ENCODE results near the gene PLA2G12A. TPM values are rescaled to one million over a fixed set of nuclear protein-coding genes. Genes with fewer than 3 reads are reported as not detected.

Gene PLA2G12A
- total RNA-seq, 1 experiment from 2014 or later, result 45.0 TPM

GRCh38 chr4:109750652-109751244 is 20.9 kb upstream of the PLA2G12A start:
- CTCF ChIA-PET, result interaction anchor here (0.6 kb wide), 1 partner anchor 311 kb away, joined by 5 read pairs; no protein-coding TSS in a partner anchor
- H3K4me3 Mint-ChIP-seq (ENCODE audit: low read depth, unreplicated experiment), result no peak overlapping the region

GRCh38 chr4:109749388-109750082 is 19.7 kb upstream of the PLA2G12A start:
- H3K4me3 Mint-ChIP-seq (ENCODE audit: low read depth, unreplicated experiment), result no peak overlapping the region
- no peak for DNase-seq
- peaks cover 5% of the 10 kb centered on the region for H3K36me3 Mint-ChIP-seq (ENCODE audit: insufficient read depth, unreplicated experiment)
- no peak overlapping the region for H3K27ac Mint-ChIP-seq (ENCODE audit: unreplicated experiment)
- H3K9me3 Mint-ChIP-seq (ENCODE audit: low read depth, unreplicated experiment), result no peaks in the 10 kb centered on the region
- H3K4me1 Mint-ChIP-seq (ENCODE audit: low read depth, unreplicated experiment), result no peaks in the 10 kb centered on the region
- CTCF ChIA-PET, result no interaction called here
- intact Hi-C loops (cut with micrococcal nuclease; ENCODE audit: unreplicated experiment), result no loop called here
- BruUV-seq (replicated peaks), result no TSS peak
- H3K27me3 Mint-ChIP-seq (ENCODE audit: unreplicated experiment), result no peaks in the 10 kb centered on the region
- no peak for TF ChIP-seq CTCF (IDR thresholded peaks at IDR 0.05; ENCODE audit: unreplicated experiment)

More at GRCh38 chr4:109750652-109751244, 20.9 kb upstream of the PLA2G12A start:
- intact Hi-C loops (cut with micrococcal nuclease; ENCODE audit: unreplicated experiment), result no loop called here
- no peak for TF ChIP-seq CTCF (IDR thresholded peaks at IDR 0.05; ENCODE audit: unreplicated experiment)
- no peaks in the 10 kb centered on the region for H3K27me3 Mint-ChIP-seq (ENCODE audit: unreplicated experiment)
- no peaks in the 10 kb centered on the region for H3K9me3 Mint-ChIP-seq (ENCODE audit: low read depth, unreplicated experiment)
- no peaks in the 10 kb centered on the region for H3K4me1 Mint-ChIP-seq (ENCODE audit: low read depth, unreplicated experiment)
- H3K27ac Mint-ChIP-seq (ENCODE audit: unreplicated experiment), result no peak overlapping the region
- no peak for DNase-seq
- peaks cover 5% of the 10 kb centered on the region for H3K36me3 Mint-ChIP-seq (ENCODE audit: insufficient read depth, unreplicated experiment)
- no TSS peak for BruUV-seq (replicated peaks)

DNA sequence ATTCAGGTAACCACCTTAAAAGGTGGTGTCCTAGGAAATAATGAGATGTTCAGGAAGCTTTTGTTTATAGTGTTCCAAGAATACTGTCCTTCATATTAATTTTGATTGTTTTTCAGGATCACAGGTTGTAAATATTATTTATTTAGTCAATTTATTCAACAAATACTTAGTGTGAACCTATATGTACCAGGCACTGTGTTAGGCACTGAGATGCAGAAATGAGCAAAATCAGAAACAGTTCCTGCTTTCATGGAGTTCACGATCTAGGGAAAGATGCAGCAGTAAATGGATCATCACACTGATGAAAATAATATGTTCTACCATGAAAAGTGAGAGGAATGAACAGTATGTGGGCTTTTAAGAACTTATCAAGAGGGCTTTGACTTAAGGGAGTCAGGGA is 18.2 kb upstream of the PLA2G12A start:
- BruUV-seq (replicated peaks), result no TSS peak
- Mint-ChIP-seq H3K9me3 (ENCODE audit: low read depth, unreplicated experiment) (no peaks in the 10 kb centered on the region), H3K27ac (ENCODE audit: unreplicated experiment) (no peak overlapping the region), H3K27me3 (ENCODE audit: unreplicated experiment) (no peaks in the 10 kb centered on the region), H3K4me1 (ENCODE audit: low read depth, unreplicated experiment) (no peaks in the 10 kb centered on the region), H3K4me3 (ENCODE audit: low read depth, unreplicated experiment) (no peak overlapping the region), H3K36me3 (ENCODE audit: insufficient read depth, unreplicated experiment) (no peaks in the 10 kb centered on the region)
- CTCF ChIA-PET, result no interaction called here
- no peak for TF ChIP-seq CTCF (IDR thresholded peaks at IDR 0.05; ENCODE audit: unreplicated experiment)
- intact Hi-C loops (cut with micrococcal nuclease; ENCODE audit: unreplicated experiment), result no loop called here
- DNase-seq, result no peak

DNA sequence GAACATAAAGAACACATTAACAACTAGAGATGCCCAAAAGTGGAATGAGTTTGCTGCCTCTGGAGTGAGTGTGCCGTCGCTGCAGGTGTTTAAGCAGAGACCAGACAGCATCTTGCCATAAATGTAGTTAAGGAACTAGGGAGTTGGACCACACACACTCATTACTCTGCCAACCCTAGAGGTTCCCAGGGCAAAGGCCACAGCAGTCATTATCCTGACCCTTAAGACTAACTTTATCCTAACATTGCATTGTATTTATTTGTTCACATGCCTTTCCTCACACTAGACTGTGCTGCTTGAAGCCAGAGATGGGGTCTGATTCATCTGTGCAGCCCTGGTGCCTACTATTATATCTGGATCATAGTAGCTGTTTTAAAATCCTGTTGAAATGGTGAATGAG is 16.9 kb upstream of the PLA2G12A start:
- H3K4me1 Mint-ChIP-seq (ENCODE audit: low read depth, unreplicated experiment), result no peaks in the 10 kb centered on the region
- H3K36me3 Mint-ChIP-seq (ENCODE audit: insufficient read depth, unreplicated experiment), result no peaks in the 10 kb centered on the region
- H3K9me3 Mint-ChIP-seq (ENCODE audit: low read depth, unreplicated experiment), result no peaks in the 10 kb centered on the region
- H3K27ac Mint-ChIP-seq (ENCODE audit: unreplicated experiment), result no peak overlapping the region
- CTCF ChIA-PET, result interaction anchor here (0.7 kb wide), 1 partner anchor 782 kb away, joined by 3 read pairs; no protein-coding TSS in a partner anchor
- H3K27me3 Mint-ChIP-seq (ENCODE audit: unreplicated experiment), result no peaks in the 10 kb centered on the region
- no peak for TF ChIP-seq CTCF (IDR thresholded peaks at IDR 0.05; ENCODE audit: unreplicated experiment)
- H3K4me3 Mint-ChIP-seq (ENCODE audit: low read depth, unreplicated experiment), result no peak overlapping the region
- intact Hi-C loops (cut with micrococcal nuclease; ENCODE audit: unreplicated experiment), result no loop called here
- DNase-seq, result no peak
- no TSS peak for BruUV-seq (replicated peaks)

Data from Calu3 (cell line).